HCT116 (cell line): ENCODE results near the gene TNFSF10. TPM values are rescaled to one million over a fixed set of nuclear protein-coding genes. Genes with fewer than 3 reads are reported as not detected.

Experiments used
- ATAC-seq: fragments of 200-7000 bp; cut with Tn5 transposase; 2 replicates; pipeline ENCODE4 v1.9.1; 2020; ENCODE audit warnings: mild to moderate bottlenecking, moderate library complexity
- BruUV-seq: library from RNA; stranded (reverse); fragments of 400-500 nt; replicated peaks from 2 replicates; lab custom pipeline; 2021; lab: Mats Ljungman, UMichigan
- CTCF ChIA-PET: fragments of 300-600 bp; sonication (Branson Sonifier 250); formaldehyde crosslinking; loops from one replicate; lab custom pipeline; 2021; ENCODE audit warnings: antibody characterized with exemption; lab: Charles Lee
- POLR2A ChIA-PET: fragments of 300-600, 350-600 bp; sonication (Branson Sonifier 250); formaldehyde crosslinking; loops from one replicate; lab custom pipeline; 2021; ENCODE audit warnings: antibody characterized with exemption; lab: Charles Lee
- RAD21 ChIA-PET, 2 experiments: fragments of 300-600 bp; sonication (Branson Sonifier 250); formaldehyde crosslinking; loops; one replicate each; lab custom pipeline; 2023; ENCODE audit warnings: low total read pairs in 2 of 2; ENCODE audit not compliant: uncharacterized antibody in 2 of 2, unreplicated experiment in 2 of 2, low non-redundant PET in 1 of 2; lab: Charles Lee
- DNase-seq: peaks from one replicate; pipeline ENCODE4 v3.0.0-alpha.2; 2010; ENCODE audit warnings: low read depth, low spot score
- H2AFZ ChIP-seq: fragments of 200-600 bp; shearing (Covaris generic), sonication (generic); 2 replicates; pipeline ENCODE4 v1.6.1; 2017; ENCODE audit warnings: low read depth, mixed run types, mixed read lengths, antibody characterized with exemption, low read length; ENCODE audit not compliant: poor library complexity, severe bottlenecking
- H3K27ac ChIP-seq: 2 replicates; pipeline ENCODE4 v1.5.1; 2012; ENCODE audit warnings: low read depth, low read length
- H3K27me3 ChIP-seq: fragments of 200-600 bp; sonication (generic); 2 replicates; pipeline ENCODE4 v1.6.1; 2016; ENCODE audit warnings: mixed run types, low read length, mixed read lengths; ENCODE audit not compliant: insufficient read depth
- H3K36me3 ChIP-seq, 2 experiments: fragments of 200-500 bp in 1 of 2; fragments of 200-600 bp in 1 of 2; sonication (Bioruptor generic) in 1 of 2; sonication (generic) in 1 of 2; 2 replicates each; pipeline versions ENCODE4 v1.5.1 to v1.6.1; 2014 to 2016; ENCODE audit warnings: low read length in 2 of 2, inconsistent platforms in 1 of 2, mixed read lengths in 1 of 2, mixed run types in 1 of 2; ENCODE audit not compliant: insufficient read depth in 2 of 2, control insufficient read depth in 1 of 2
- H3K4me1 ChIP-seq, 2 experiments: fragments of 200-600 bp in 1 of 2; sonication (generic) in 1 of 2; 2 replicates each; pipeline versions ENCODE4 v1.5.1 to v1.6.1; 2012 to 2017; ENCODE audit warnings: low read length in 2 of 2, inconsistent platforms in 1 of 2, mild to moderate bottlenecking in 1 of 2, mixed read lengths in 1 of 2, mixed run types in 1 of 2, moderate library complexity in 1 of 2; ENCODE audit not compliant: insufficient read depth in 2 of 2, control insufficient read depth in 1 of 2
- H3K4me2 ChIP-seq: fragments of 200-600 bp; sonication (generic); 2 replicates; pipeline ENCODE4 v1.6.1; 2017; ENCODE audit warnings: mixed run types, low read length, mixed read lengths
- H3K4me3 ChIP-seq, 2 experiments: fragments of 200-600 bp in 1 of 2; sonication (generic) in 1 of 2; replicated peaks in 1 of 2; 2 replicates each; pipeline ENCODE4 v1.5.1; 2011 to 2016; ENCODE audit warnings: low read length in 2 of 2, control low read depth in 1 of 2, low read depth in 1 of 2, mild to moderate bottlenecking in 1 of 2, mixed read lengths in 1 of 2, mixed run types in 1 of 2
- H3K79me2 ChIP-seq: fragments of 200-600 bp; sonication (generic); 2 replicates; pipeline ENCODE4 v1.6.1; 2017; ENCODE audit warnings: mild to moderate bottlenecking, mixed run types, low read length, moderate library complexity, mixed read lengths; ENCODE audit not compliant: insufficient read depth
- H3K9ac ChIP-seq: fragments of 200-600 bp; sonication (generic); 2 replicates; pipeline ENCODE4 v1.6.1; 2016; ENCODE audit warnings: low read length, mixed read lengths
- H3K9me2 ChIP-seq: fragments of 200-600 bp; sonication (generic), shearing (Covaris generic); 2 replicates; pipeline ENCODE4 v1.6.1; 2017; ENCODE audit warnings: mixed run types, mild to moderate bottlenecking, moderate library complexity; ENCODE audit not compliant: insufficient read depth
- H3K9me3 ChIP-seq, 2 experiments: fragments of 200-500 bp in 1 of 2; fragments of 200-600 bp in 1 of 2; sonication (Bioruptor generic) in 1 of 2; sonication (generic) in 1 of 2; 2 replicates each; pipeline ENCODE4 v1.6.1; 2014 to 2017; ENCODE audit warnings: low read length in 2 of 2, mixed read lengths in 2 of 2, inconsistent platforms in 1 of 2, low read depth in 1 of 2, mild to moderate bottlenecking in 1 of 2, mixed run types in 1 of 2, moderate library complexity in 1 of 2; ENCODE audit not compliant: control insufficient read depth in 1 of 2, insufficient read depth in 1 of 2
- H4K20me1 ChIP-seq: fragments of 200-600 bp; sonication (generic), shearing (Covaris generic); 2 replicates; pipeline ENCODE4 v1.6.1; 2017; ENCODE audit warnings: mixed run types, mild to moderate bottlenecking, moderate library complexity; ENCODE audit not compliant: insufficient read depth
- CEBPB ChIP-seq: IDR thresholded peaks from 2 replicates; pipeline ENCODE4 v1.6.1; 2012; ENCODE audit warnings: low read depth
- EGR1 ChIP-seq: IDR thresholded peaks from 2 replicates; pipeline ENCODE4 v1.6.1; 2012; ENCODE audit warnings: low read depth
- ELF1 ChIP-seq: IDR thresholded peaks from 2 replicates; pipeline ENCODE4 v1.6.1; 2012; ENCODE audit warnings: low read depth, borderline replicate concordance
- EZH2phosphoT487 ChIP-seq: fragments of 200-600 bp; IDR thresholded peaks from 2 replicates; pipeline ENCODE4 v1.6.1; 2018; ENCODE audit warnings: antibody characterized with exemption, borderline replicate concordance
- RAD21 ChIP-seq: IDR thresholded peaks from 2 replicates; pipeline ENCODE4 v1.6.1; 2012; ENCODE audit warnings: low read depth, mild to moderate bottlenecking
- SRF ChIP-seq: IDR thresholded peaks from 2 replicates; pipeline ENCODE4 v1.6.1; 2012; ENCODE audit warnings: low read depth
- TCF7L2 ChIP-seq: IDR thresholded peaks from 2 replicates; pipeline ENCODE4 v1.7.0; 2011; ENCODE audit warnings: borderline replicate concordance, inconsistent platforms; ENCODE audit not compliant: insufficient read depth, insufficient read length; ENCODE audit errors: extremely low read depth
- YY1 ChIP-seq: IDR thresholded peaks from 2 replicates; pipeline ENCODE4 v1.6.1; 2011; ENCODE audit warnings: low read length, low read depth, moderate library complexity, mild to moderate bottlenecking; ENCODE audit not compliant: insufficient replicate concordance; ENCODE audit errors: extremely low read depth
- ZFX ChIP-seq: fragments of 450-650 bp; IDR thresholded peaks from 2 replicates; pipeline ENCODE4 v1.6.1; 2017
- intact Hi-C: fragments of 100-400 bp; cut with micrococcal nuclease; formaldehyde crosslinking; loops from 2 replicates; pipeline ENCODE4 v1.10.0; 2022
- total RNA-seq: library from RNA; stranded (reverse); gene quantifications from one replicate; pipeline ENCODE4 v1.2.1, GENCODE V29; 2021; ENCODE audit not compliant: unreplicated experiment
- TF ChIP-seq, protein P1 (sequence below): IDR thresholded peaks from 2 replicates; pipeline ENCODE4 v1.6.1; 2012
- TF ChIP-seq, protein P2 (sequence below): IDR thresholded peaks from 2 replicates; pipeline ENCODE4 v1.6.1; 2012; ENCODE audit warnings: low read depth

Gene TNFSF10
- total RNA-seq, 1 experiment from 2014 or later: 0.20 TPM

DNA sequence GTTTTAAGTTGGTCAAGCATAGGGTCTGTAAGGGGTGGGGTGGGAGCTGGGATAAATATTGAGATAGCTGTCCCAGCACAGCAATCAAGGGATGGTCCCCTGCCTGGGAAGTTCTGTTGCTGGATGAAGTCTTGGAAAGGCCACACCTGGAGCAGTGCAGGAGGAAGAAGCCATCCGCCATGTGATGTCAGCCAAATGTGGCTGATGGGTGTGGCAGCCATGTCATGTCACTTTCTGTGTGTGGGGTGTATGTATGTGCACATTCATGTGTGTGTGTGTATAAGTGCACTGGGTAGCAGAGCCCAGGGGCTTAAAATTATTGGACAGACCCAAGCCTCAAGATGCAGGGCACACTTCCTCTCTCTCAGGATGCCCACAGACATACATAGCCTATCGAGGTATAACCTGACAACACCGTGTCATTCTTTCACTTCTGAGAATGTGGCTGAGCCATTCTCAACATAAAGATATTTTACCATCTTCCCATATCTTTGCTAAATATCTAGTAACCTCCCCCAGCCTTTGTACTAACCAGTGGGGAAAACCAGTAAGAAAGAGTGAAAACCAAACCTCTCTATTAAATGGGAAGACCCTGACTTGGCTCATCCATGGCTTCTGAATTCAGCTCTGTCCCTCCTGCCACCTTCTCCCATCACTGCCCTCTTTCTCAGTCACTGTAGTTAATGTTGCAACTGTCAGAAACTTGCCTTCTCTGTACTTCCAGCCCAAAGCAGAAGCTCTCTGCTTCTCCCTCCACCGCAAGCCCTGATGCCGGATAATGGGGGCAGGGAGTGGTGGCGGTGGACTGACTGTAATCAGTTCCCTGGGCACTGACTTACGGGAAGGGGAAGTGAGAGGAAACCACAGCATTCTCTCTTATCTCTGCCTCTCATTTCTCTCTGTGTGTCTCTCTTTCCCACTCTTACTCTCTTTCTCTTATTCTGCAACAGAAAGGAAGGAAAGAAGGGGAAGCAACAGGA is 11.2 kb downstream of the TNFSF10 start:
- H3K79me2 ChIP-seq: no peaks in the 10 kb centered on the region
- H3K4me2 ChIP-seq: no peak overlapping the region
- ChIA-PET CTCF (no interaction called here), RAD21 (no interaction called here), POLR2A (no interaction called here)
- no peaks in the 10 kb centered on the region for H4K20me1 ChIP-seq
- H3K9me2 ChIP-seq: no peaks in the 10 kb centered on the region
- H3K9ac ChIP-seq: no peak overlapping the region
- no peak for DNase-seq
- no peaks in the 10 kb centered on the region for H3K27me3 ChIP-seq
- intact Hi-C loops: no loop called here
- ATAC-seq: no peak
- no peaks in the 10 kb centered on the region for H3K36me3 ChIP-seq
- H3K4me1 ChIP-seq: peaks cover 0 to 6% of the 10 kb centered on the region in 2 experiments; a peak in 1 of 4 replicates
- H3K9me3 ChIP-seq: no peaks in the 10 kb centered on the region
- no peak overlapping the region for H2AFZ ChIP-seq
- no TSS peak for BruUV-seq
- TF ChIP-seq, protein P1, sequence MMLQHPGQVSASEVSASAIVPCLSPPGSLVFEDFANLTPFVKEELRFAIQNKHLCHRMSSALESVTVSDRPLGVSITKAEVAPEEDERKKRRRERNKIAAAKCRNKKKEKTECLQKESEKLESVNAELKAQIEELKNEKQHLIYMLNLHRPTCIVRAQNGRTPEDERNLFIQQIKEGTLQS: no peak
- TF ChIP-seq ZFX (no peak), ELF1 (no peak), YY1 (no peak), RAD21 (no peak), SRF (no peak), TCF7L2 (no peak), CEBPB (no peak), EGR1 (no peak), EZH2phosphoT487 (no peak)
- TF ChIP-seq, protein P2, sequence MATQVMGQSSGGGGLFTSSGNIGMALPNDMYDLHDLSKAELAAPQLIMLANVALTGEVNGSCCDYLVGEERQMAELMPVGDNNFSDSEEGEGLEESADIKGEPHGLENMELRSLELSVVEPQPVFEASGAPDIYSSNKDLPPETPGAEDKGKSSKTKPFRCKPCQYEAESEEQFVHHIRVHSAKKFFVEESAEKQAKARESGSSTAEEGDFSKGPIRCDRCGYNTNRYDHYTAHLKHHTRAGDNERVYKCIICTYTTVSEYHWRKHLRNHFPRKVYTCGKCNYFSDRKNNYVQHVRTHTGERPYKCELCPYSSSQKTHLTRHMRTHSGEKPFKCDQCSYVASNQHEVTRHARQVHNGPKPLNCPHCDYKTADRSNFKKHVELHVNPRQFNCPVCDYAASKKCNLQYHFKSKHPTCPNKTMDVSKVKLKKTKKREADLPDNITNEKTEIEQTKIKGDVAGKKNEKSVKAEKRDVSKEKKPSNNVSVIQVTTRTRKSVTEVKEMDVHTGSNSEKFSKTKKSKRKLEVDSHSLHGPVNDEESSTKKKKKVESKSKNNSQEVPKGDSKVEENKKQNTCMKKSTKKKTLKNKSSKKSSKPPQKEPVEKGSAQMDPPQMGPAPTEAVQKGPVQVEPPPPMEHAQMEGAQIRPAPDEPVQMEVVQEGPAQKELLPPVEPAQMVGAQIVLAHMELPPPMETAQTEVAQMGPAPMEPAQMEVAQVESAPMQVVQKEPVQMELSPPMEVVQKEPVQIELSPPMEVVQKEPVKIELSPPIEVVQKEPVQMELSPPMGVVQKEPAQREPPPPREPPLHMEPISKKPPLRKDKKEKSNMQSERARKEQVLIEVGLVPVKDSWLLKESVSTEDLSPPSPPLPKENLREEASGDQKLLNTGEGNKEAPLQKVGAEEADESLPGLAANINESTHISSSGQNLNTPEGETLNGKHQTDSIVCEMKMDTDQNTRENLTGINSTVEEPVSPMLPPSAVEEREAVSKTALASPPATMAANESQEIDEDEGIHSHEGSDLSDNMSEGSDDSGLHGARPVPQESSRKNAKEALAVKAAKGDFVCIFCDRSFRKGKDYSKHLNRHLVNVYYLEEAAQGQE: no peak
- no peak overlapping the region for H3K27ac ChIP-seq
- H3K4me3 ChIP-seq: no peak overlapping the region
